B cell (primary cell): ENCODE results near the gene RETREG1. TPM values are rescaled to one million over a fixed set of nuclear protein-coding genes. Genes with fewer than 3 reads are reported as not detected.

ENCODE experiments used
- ATAC-seq: fragments of 200-7000 bp; cut with Tn5 transposase; one replicate; pipeline ENCODE4 v1.10.0; 2021; ENCODE audit warnings: low read depth, mild to moderate bottlenecking, moderate number of reproducible peaks, moderate library complexity
- CTCF ChIA-PET: fragments of 350-600 bp; sonication (Branson Sonifier 250); formaldehyde crosslinking; loops from one replicate; lab custom pipeline; 2021; ENCODE audit warnings: antibody characterized with exemption, inconsistent platforms; lab: Charles Lee
- POLR2A ChIA-PET: fragments of 350-600 bp; sonication (Branson Sonifier 250); formaldehyde crosslinking; loops from one replicate; lab custom pipeline; 2021; ENCODE audit warnings: antibody characterized with exemption; lab: Charles Lee
- DNase-seq: peaks from one replicate; pipeline ENCODE4 v3.0.0; 2013
- H2AFZ ChIP-seq: 2 replicates; pipeline ENCODE4 v1.6.1; 2012; ENCODE audit warnings: mild to moderate bottlenecking, low read depth, low read length; ENCODE audit not compliant: insufficient read depth, poor library complexity, severe bottlenecking
- H3K27ac ChIP-seq, 2 donors: 1 replicate in 1 of 2; 2 replicates in 1 of 2; pipeline ENCODE4 v1.5.1; 2012 to 2013; ENCODE audit warnings: low read length in 2 of 2, mild to moderate bottlenecking in 2 of 2, moderate library complexity in 1 of 2
- H3K27me3 ChIP-seq, 4 experiments: fragments of 200-600 bp in 1 of 4; sonication (generic) in 1 of 4; replicated peaks in 1 of 4; 1 replicate in 2 of 4; 2 replicates in 2 of 4; pipeline versions ENCODE4 v1.6.1 to v1.7.0; 2013 to 2016; ENCODE audit warnings: low read length in 3 of 4, mild to moderate bottlenecking in 2 of 4, mixed read lengths in 1 of 4, moderate library complexity in 1 of 4; ENCODE audit not compliant: insufficient read depth in 4 of 4, control insufficient read depth in 3 of 4; ENCODE audit errors: control extremely low read depth in 1 of 4
- H3K36me3 ChIP-seq, 2 experiments: replicated peaks in 1 of 2; 1 replicate in 1 of 2; 2 replicates in 1 of 2; pipeline versions ENCODE4 v1.6.1 to v1.7.1; 2013; ENCODE audit warnings: low read length in 1 of 2; ENCODE audit not compliant: insufficient read depth in 2 of 2, control insufficient read depth in 1 of 2; ENCODE audit errors: control extremely low read depth in 1 of 2, extremely low read depth in 1 of 2
- H3K4me1 ChIP-seq, 2 donors: fragments of 200-600 bp in 1 of 2; sonication (generic) in 1 of 2; 1 replicate in 1 of 2; 2 replicates in 1 of 2; pipeline versions ENCODE4 v1.5.1 to v1.6.1; 2013 to 2017; ENCODE audit warnings: low read length in 2 of 2; ENCODE audit not compliant: control insufficient read depth in 2 of 2, insufficient read depth in 2 of 2
- H3K4me2 ChIP-seq: replicated peaks from 2 replicates; pipeline ENCODE3; 2012; ENCODE audit warnings: mild to moderate bottlenecking, low read depth, low read length; ENCODE audit not compliant: poor library complexity, severe bottlenecking
- H3K4me3 ChIP-seq, 5 experiments: fragments of 200-600 bp in 1 of 5; sonication (generic) in 1 of 5; 1 replicate in 3 of 5; 2 replicates in 2 of 5; pipeline versions ENCODE4 v1.5.1 to v1.7.0; 2011 to 2016; ENCODE audit warnings: low read length in 4 of 5, mild to moderate bottlenecking in 4 of 5, low read depth in 2 of 5, control low read depth in 1 of 5, moderate library complexity in 1 of 5; ENCODE audit not compliant: insufficient read depth in 1 of 5; ENCODE audit errors: control extremely low read depth in 1 of 5, extremely low read depth in 1 of 5
- H3K79me2 ChIP-seq: fragments of 200-600 bp; sonication (generic); one replicate; pipeline ENCODE4 v1.6.0; 2016; ENCODE audit warnings: low read length; ENCODE audit not compliant: control insufficient read depth, insufficient read depth
- H3K9ac ChIP-seq: fragments of 200-600 bp; sonication (generic); 2 replicates; pipeline ENCODE4 v1.6.1; 2017; ENCODE audit warnings: mild to moderate bottlenecking, low read length, moderate library complexity
- H3K9me3 ChIP-seq, 3 donors: one replicate each; pipeline versions ENCODE4 v1.6.1 to v1.7.1; 2013; ENCODE audit warnings: low read length in 2 of 3; ENCODE audit not compliant: control insufficient read depth in 2 of 3, insufficient read depth in 1 of 3; ENCODE audit errors: control extremely low read depth in 1 of 3
- H4K20me1 ChIP-seq: 2 replicates; pipeline ENCODE4 v1.6.0; 2012; ENCODE audit warnings: mild to moderate bottlenecking, low read length; ENCODE audit not compliant: insufficient read depth, control insufficient read depth, poor library complexity, severe bottlenecking
- H3K27ac Mint-ChIP-seq: one replicate; pipeline ENCODE4 v1.8.0; 2021; ENCODE audit warnings: mixed read lengths
- H3K27me3 Mint-ChIP-seq: one replicate; pipeline ENCODE4 v1.8.0; 2021; ENCODE audit warnings: mixed read lengths
- H3K4me1 Mint-ChIP-seq: one replicate; pipeline ENCODE4 v1.8.0; 2021; ENCODE audit warnings: mixed read lengths
- H3K4me3 Mint-ChIP-seq: one replicate; pipeline ENCODE4 v1.8.0; 2021; ENCODE audit warnings: mixed read lengths
- H3K9me3 Mint-ChIP-seq: one replicate; pipeline ENCODE4 v1.8.0; 2022; ENCODE audit warnings: mixed read lengths; ENCODE audit not compliant: insufficient read depth
- CTCF ChIP-seq: fragments of 200-600 bp; IDR thresholded peaks from one replicate; pipeline ENCODE4 v1.8.0; 2022; ENCODE audit warnings: antibody characterized with exemption, mild to moderate bottlenecking
- EZH2 ChIP-seq: IDR thresholded peaks from 2 replicates; pipeline ENCODE4 v1.6.1; 2012; ENCODE audit warnings: borderline replicate concordance, low read depth, mild to moderate bottlenecking, moderate library complexity, low read length; ENCODE audit not compliant: insufficient read depth, poor library complexity, severe bottlenecking
- WGBS: methylation state at CpG from one replicate; pipeline ENCODE4 v1.1.5; 2013; ENCODE audit warnings: missing lambda C conversion rate; ENCODE audit not compliant: insufficient coverage; 5-methylcytosine and 5-hydroxymethylcytosine counted together
- intact Hi-C: fragments of 100-400 bp; cut with micrococcal nuclease; formaldehyde crosslinking; loops from one replicate; pipeline ENCODE4 v1.10.0; 2022
- polyA plus RNA-seq: library from polyadenylated mRNA; depleted of rRNA; stranded (reverse); fragments of >200 nt; gene quantifications from 2 replicates; pipeline ENCODE4 v1.2.3, GENCODE V29; 2012
- total RNA-seq, 2 donors: library from RNA; stranded (reverse); fragments of 120-200 nt in 1 of 2; gene quantifications; 1 replicate in 1 of 2; 2 replicates in 1 of 2; pipeline versions ENCODE4 v1.2.3 to v1.2.4, GENCODE V29; 2013 to 2022

Gene RETREG1
- total and polyA plus RNA-seq, 2 donors (not counting 1 experiment from before 2014, with no cell fraction given) = 5.1 to 12.9 TPM

- Histone ChIP-seq H3K9me3 (no peaks in the 10 kb centered on the region), H2AFZ (no peak overlapping the region), H3K27ac (no peak overlapping the region), H3K4me1 (no peaks in the 10 kb centered on the region), H4K20me1 (no peaks in the 10 kb centered on the region), H3K27me3 (no peaks in the 10 kb centered on the region), H3K4me2 (no peak overlapping the region), H3K79me2 (no peaks in the 10 kb centered on the region), H3K9ac (no peak overlapping the region), H3K4me3 (no peak overlapping the region), H3K36me3 (no peaks in the 10 kb centered on the region)
- Mint-ChIP-seq H3K4me1 (no peaks in the 10 kb centered on the region), H3K9me3 (no peaks in the 10 kb centered on the region), H3K27ac (no peak overlapping the region), H3K27me3 (peaks cover 4% of the 10 kb centered on the region), H3K4me3 (no peak overlapping the region)
- intact Hi-C loops = no loop called here
- no peak for DNase-seq
- TF ChIP-seq CTCF = no peak
- no peak for TF ChIP-seq EZH2
- ChIA-PET CTCF (no interaction called here), POLR2A (no interaction called here)
- no peak for ATAC-seq
Measured at GRCh38 chr5:16563686-16564085, 53.1 kb downstream of the RETREG1 start.

- Histone ChIP-seq H3K36me3 (no peaks in the 10 kb centered on the region), H3K4me3 (no peak overlapping the region), H3K9me3 (no peaks in the 10 kb centered on the region), H3K4me2 (no peak overlapping the region), H4K20me1 (no peaks in the 10 kb centered on the region), H2AFZ (no peak overlapping the region), H3K79me2 (no peaks in the 10 kb centered on the region), H3K27ac (no peak overlapping the region), H3K9ac (no peak overlapping the region), H3K4me1 (no peaks in the 10 kb centered on the region), H3K27me3 (no peaks in the 10 kb centered on the region)
- H3K27me3 Mint-ChIP-seq = peaks cover 4% of the 10 kb centered on the region
- H3K4me1 Mint-ChIP-seq = peaks cover 2% of the 10 kb centered on the region
- intact Hi-C loops = no loop called here
- DNase-seq (no peak), ATAC-seq (no peak)
- ChIA-PET POLR2A (no interaction called here), CTCF (no interaction called here)
- WGBS = 56% methylated on average over 2 of the region's 3 CpGs
- H3K27ac Mint-ChIP-seq = no peak overlapping the region
- no peaks in the 10 kb centered on the region for H3K9me3 Mint-ChIP-seq
- no peak for TF ChIP-seq EZH2
- TF ChIP-seq CTCF = no peak
- H3K4me3 Mint-ChIP-seq = no peak overlapping the region
Measured at GRCh38 chr5:16561660-16562059, 55.1 kb downstream of the RETREG1 start.
